Measurements from ENCODE around the gene RTF1. TPM values are rescaled to one million over a fixed set of nuclear protein-coding genes. Genes with fewer than 3 reads are reported as not detected.

The RTF1 gene
- total RNA-seq, 2 experiments from 2014 or later, result 26.8 to 30.0 TPM

DNA sequence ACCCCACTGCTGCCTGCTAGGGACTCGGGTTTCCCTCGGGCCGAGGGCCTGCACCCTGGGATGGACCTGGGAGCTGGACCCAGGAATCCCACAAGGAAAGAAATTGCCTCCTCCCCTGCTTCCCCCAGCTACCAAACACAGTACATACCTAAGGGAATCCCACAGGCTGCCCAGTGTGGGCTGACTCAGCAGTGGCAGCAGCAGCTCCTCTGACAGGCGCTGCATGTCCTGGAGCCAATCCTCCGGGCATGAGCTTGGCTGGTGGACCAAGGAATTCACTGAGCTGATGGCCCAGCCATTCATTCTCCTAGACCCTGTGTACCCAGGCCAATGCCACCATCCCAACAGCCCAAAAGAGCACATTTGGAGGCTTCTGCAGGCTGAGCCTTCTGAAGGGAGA, 106.2 kb downstream of the RTF1 start:
- POLR2A ChIA-PET, result interaction anchor here (1.0 to 1.5 kb wide), 2 partner anchors 8 to 11 kb away, joined by 4 to 7 read pairs; no protein-coding TSS in a partner anchor
- H3K27ac Mint-ChIP-seq, result no peak overlapping the region

DNA sequence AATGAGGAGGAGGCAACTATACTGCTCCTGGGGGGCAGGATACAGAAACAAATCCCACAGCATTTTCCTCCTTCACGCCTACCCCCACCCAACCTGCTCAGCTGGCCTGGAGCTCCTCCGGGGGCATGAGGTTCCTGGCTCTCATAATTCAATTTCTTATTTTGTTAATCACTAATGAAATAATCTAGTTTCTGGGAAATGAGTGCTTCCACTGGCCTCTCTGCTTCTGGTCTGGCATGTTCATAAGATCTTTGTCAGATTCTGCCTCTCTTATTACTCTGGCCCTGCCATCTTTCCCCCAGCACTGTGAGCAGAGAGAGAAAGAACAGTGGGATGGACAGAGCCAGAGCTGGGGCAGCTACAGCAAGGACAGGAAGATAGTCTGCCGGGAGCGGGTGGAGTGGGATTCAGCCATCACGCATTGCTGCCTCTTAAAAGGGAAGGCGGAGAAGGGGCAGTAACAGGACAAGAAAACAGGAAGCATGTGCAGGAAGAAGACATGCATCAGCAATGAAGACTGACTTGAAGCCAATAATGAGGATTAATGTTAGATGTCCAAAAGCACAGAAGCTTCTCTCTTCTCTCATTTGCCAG, 113.6 kb downstream of the RTF1 start:
- no peak overlapping the region for H3K4me3 Mint-ChIP-seq
- POLR2A ChIA-PET, result interaction anchor here (0.8 to 1.8 kb wide), 4 partner anchors 9 to 21 kb away, joined by 3 to 7 read pairs (median 4); partner anchors contain the start of gene RPAP1
- DNase-seq, result no peak
- no peak for ATAC-seq
- CTCF ChIA-PET, result no interaction called here
- H3K4me1 Mint-ChIP-seq (ENCODE audit: low read depth), result no peaks in the 10 kb centered on the region
- intact Hi-C loops (cut with micrococcal nuclease), result no loop called here
- TF ChIP-seq CTCF (IDR thresholded peaks at IDR 0.05), result no peak
- H3K27me3 Mint-ChIP-seq, result no peaks in the 10 kb centered on the region
- H3K27ac Mint-ChIP-seq, result peak overlapping the region; percentile 18
- no peaks in the 10 kb centered on the region for H3K9me3 Mint-ChIP-seq
- H3K36me3 Mint-ChIP-seq (ENCODE audit: low read depth), result peaks cover 42% of the 10 kb centered on the region

More for the DNA sequence above, 106.2 kb downstream of the RTF1 start:
- CTCF ChIA-PET, result interaction anchor here (0.6 kb wide), 1 partner anchor 59 kb away, joined by 3 read pairs; no protein-coding TSS in a partner anchor
- Mint-ChIP-seq H3K27me3 (no peaks in the 10 kb centered on the region), H3K36me3 (ENCODE audit: low read depth) (peaks cover 22% of the 10 kb centered on the region), H3K4me3 (no peak overlapping the region), H3K9me3 (no peaks in the 10 kb centered on the region), H3K4me1 (ENCODE audit: low read depth) (no peaks in the 10 kb centered on the region)
- no peak for TF ChIP-seq CTCF (IDR thresholded peaks at IDR 0.05)
- ATAC-seq (no peak), DNase-seq (no peak)
- intact Hi-C loops (cut with micrococcal nuclease), result no loop called here

Other genes starting within 250 kb of the RTF1 start
- gene EXD1, start 186.3 kb upstream of the RTF1 start, total RNA-seq, result not detected
- 10 to 100 TPM; 31.6 to 34.7 TPM for gene CHP1, start 185.8 kb upstream of the RTF1 start, total RNA-seq
- gene OIP5, start 84.5 kb upstream of the RTF1 start, total RNA-seq, result 10 to 100 TPM; 13.5 to 13.6 TPM
- 100 to 1,000 TPM; 163 to 170 TPM for gene NUSAP1, start 84.2 kb upstream of the RTF1 start, total RNA-seq
- 10 to 100 TPM; 17.7 to 19.2 TPM for gene NDUFAF1, start 14.6 kb upstream of the RTF1 start, total RNA-seq
- gene ITPKA, start 76.8 kb downstream of the RTF1 start, total RNA-seq, result 1 to 10 TPM; 4.7 to 6.1 TPM
- gene LTK, start 96.7 kb downstream of the RTF1 start, total RNA-seq, result under 1 TPM; 0.81 to 0.83 TPM
- gene RPAP1, start 127.2 kb downstream of the RTF1 start, total RNA-seq, result 10 to 100 TPM; 54.7 to 54.8 TPM
- 1 to 10 TPM in 1 of 2 experiments, under 1 TPM in 1; 0.67 to 1.3 TPM for gene TYRO3, start 142.1 kb downstream of the RTF1 start, total RNA-seq
- gene MGA, start 243.3 kb downstream of the RTF1 start, total RNA-seq, result 10 to 100 TPM; 30.7 to 32.6 TPM

All from activated CD8-positive, alpha-beta T cell treated with anti-CD3 and anti-CD28 coated beads for 36 hours (primary cell).